Common myeloid progenitor, CD34-positive (primary cell): ENCODE data around the gene PDCD7.

Experiments used
- CTCF ChIA-PET: fragments of 350-600 bp; sonication (Branson Sonifier 250); formaldehyde crosslinking; loops from one replicate; lab custom pipeline; 2021; ENCODE audit warnings: antibody characterized with exemption; lab: Charles Lee
- POLR2A ChIA-PET: fragments of 350-600 bp; sonication (Branson Sonifier 250); formaldehyde crosslinking; loops from one replicate; lab custom pipeline; 2021; ENCODE audit warnings: antibody characterized with exemption; lab: Charles Lee
- DNase-seq, 3 donors: peaks; one replicate each; pipeline versions ENCODE4 v3.0.0 to v3.0.0-alpha.2; 2013
- H3K27ac ChIP-seq, 2 experiments: 1 replicate in 1 of 2; 2 replicates in 1 of 2; pipeline ENCODE4 v1.7.0; 2013; ENCODE audit warnings: inconsistent platforms in 2 of 2, low read length in 2 of 2, mild to moderate bottlenecking in 2 of 2, low read depth in 1 of 2, moderate library complexity in 1 of 2; ENCODE audit not compliant: severe bottlenecking in 2 of 2, insufficient read depth in 1 of 2, poor library complexity in 1 of 2
- H3K27me3 ChIP-seq, 5 experiments: replicated peaks in 2 of 5; 1 replicate in 3 of 5; 2 replicates in 2 of 5; pipeline versions ENCODE4 v1.6.1 to v1.7.0; 2013; ENCODE audit warnings: low read length in 4 of 5, mild to moderate bottlenecking in 2 of 5, moderate library complexity in 2 of 5, inconsistent platforms in 1 of 5; ENCODE audit not compliant: insufficient read depth in 5 of 5, control insufficient read depth in 4 of 5
- H3K36me3 ChIP-seq, 4 experiments: 1 replicate in 2 of 4; 2 replicates in 2 of 4; pipeline versions ENCODE4 v1.6.1 to v1.7.0; 2013; ENCODE audit warnings: low read length in 3 of 4, control low read depth in 1 of 4, mild to moderate bottlenecking in 1 of 4; ENCODE audit not compliant: control insufficient read depth in 4 of 4, insufficient read depth in 4 of 4
- H3K4me1 ChIP-seq, 4 experiments: 1 replicate in 3 of 4; 2 replicates in 1 of 4; pipeline versions ENCODE4 v1.6.1 to v1.7.1; 2013; ENCODE audit warnings: low read length in 3 of 4, mild to moderate bottlenecking in 3 of 4, control low read depth in 1 of 4, inconsistent platforms in 1 of 4, moderate library complexity in 1 of 4; ENCODE audit not compliant: control insufficient read depth in 4 of 4, insufficient read depth in 4 of 4; ENCODE audit errors: control extremely low read depth in 1 of 4
- H3K4me3 ChIP-seq, 7 experiments: 1 replicate in 4 of 7; 2 replicates in 3 of 7; pipeline versions ENCODE4 v1.5.1 to v1.7.0; 2013; ENCODE audit warnings: mild to moderate bottlenecking in 7 of 7, low read length in 6 of 7, moderate library complexity in 6 of 7, inconsistent platforms in 2 of 7, low read depth in 2 of 7, control low read depth in 1 of 7; ENCODE audit not compliant: insufficient read depth in 4 of 7, control insufficient read depth in 1 of 7; ENCODE audit errors: extremely low read depth in 1 of 7
- H3K9me3 ChIP-seq, 5 experiments: 1 replicate in 4 of 5; 2 replicates in 1 of 5; pipeline versions ENCODE4 v1.6.1 to v1.7.1; 2013; ENCODE audit warnings: low read length in 4 of 5, mild to moderate bottlenecking in 2 of 5, inconsistent platforms in 1 of 5, low read depth in 1 of 5, moderate library complexity in 1 of 5; ENCODE audit not compliant: control insufficient read depth in 4 of 5, insufficient read depth in 2 of 5; ENCODE audit errors: control extremely low read depth in 1 of 5
- WGBS: methylation state at CpG from one replicate; pipeline ENCODE4 v1.1.5; 2013; ENCODE audit not compliant: insufficient coverage; 5-methylcytosine and 5-hydroxymethylcytosine counted together

PDCD7 gene

DNA sequence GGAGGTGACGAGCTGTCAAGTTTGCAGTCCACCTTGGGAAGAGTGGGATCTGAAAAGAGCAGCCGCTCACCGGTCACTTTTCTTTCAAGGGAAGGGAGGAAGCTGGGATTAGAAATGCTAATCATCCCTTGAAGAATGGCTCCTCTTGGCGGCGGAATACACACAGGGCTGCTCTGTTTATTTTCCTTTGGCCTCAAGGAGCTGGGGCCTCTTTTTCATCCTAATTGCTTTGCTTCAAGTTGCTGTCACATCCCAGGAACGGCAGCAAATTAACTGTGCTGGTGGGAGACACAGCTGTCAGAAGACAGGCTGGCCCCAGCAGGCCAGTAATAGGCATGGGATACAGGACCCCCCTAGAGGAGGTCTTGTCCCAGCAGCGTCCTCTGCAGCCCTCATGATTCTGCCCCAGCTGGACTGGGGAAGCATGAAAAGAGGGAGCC, 50.3 kb downstream of the PDCD7 start:
- H3K4me1 ChIP-seq = peaks cover 0 to 18% (median 10%) of the 10 kb centered on the region in 4 experiments
- ChIA-PET CTCF (interaction anchor here (0.7 to 17.2 kb wide), 9 partner anchors 9 to 49 kb away, joined by 3 to 282 read pairs (median 5); partner anchors contain the start of gene UBAP1L), POLR2A (no interaction called here)
- peaks cover 0 to 8% (median 0%) of the 10 kb centered on the region in 5 experiments for H3K27me3 ChIP-seq
- H3K36me3 ChIP-seq = no peaks in the 10 kb centered on the region
- no peak overlapping the region for H3K27ac ChIP-seq
- no peak for DNase-seq
- no peaks in the 10 kb centered on the region for H3K9me3 ChIP-seq
- no peak overlapping the region for H3K4me3 ChIP-seq
- 90% methylated on average over 7 of the region's 7 CpGs for WGBS

DNA sequence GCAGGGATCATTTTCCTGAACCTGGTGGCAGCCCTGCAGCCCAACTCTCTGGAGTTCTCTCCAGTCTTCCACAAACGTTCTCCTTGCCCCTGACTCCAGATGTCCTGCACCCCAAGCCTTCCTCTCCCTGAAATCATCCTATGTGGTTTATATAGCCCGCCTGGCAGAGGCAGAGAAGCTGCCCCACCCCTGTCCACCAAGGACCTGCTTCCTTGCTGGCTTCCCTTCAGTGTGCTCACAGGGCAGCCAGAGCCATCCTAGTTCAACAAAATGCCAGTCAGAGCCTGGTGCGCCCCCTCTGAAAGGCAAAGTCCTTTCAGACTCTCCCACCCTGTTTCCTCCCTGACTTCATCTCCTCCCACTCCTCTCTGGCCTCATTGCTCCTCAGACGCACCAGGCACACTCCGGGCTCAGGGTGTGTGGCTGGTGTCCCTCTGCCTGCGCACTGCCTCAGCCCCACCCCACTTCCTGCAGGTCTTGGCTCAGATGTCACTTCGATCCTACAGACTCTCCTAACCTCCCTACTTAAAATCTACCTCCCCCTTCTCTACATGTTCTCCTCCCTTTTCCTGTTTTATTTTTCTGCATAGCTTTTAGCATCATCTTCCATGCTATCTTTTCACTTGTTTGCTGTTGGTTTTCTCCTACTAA, 51.2 kb downstream of the PDCD7 start:
- CTCF ChIA-PET = interaction anchor here (0.7 to 17.2 kb wide), 8 partner anchors 10 to 49 kb away, joined by 3 to 282 read pairs (median 6); partner anchors contain the start of gene UBAP1L
- no peaks in the 10 kb centered on the region for H3K36me3 ChIP-seq
- WGBS = 5% methylated on average over 7 of the region's 7 CpGs
- H3K27ac ChIP-seq = no peak overlapping the region
- POLR2A ChIA-PET = no interaction called here
- peak overlapping the region in 1 of 7 experiments; percentile 3 for H3K4me3 ChIP-seq
- peaks cover 0 to 8% (median 0%) of the 10 kb centered on the region in 5 experiments for H3K27me3 ChIP-seq
- peaks cover 0 to 25% (median 16%) of the 10 kb centered on the region in 4 experiments for H3K4me1 ChIP-seq
- H3K9me3 ChIP-seq = no peaks in the 10 kb centered on the region
- peak in 1 of 3 donors; percentile 32 for DNase-seq

DNA sequence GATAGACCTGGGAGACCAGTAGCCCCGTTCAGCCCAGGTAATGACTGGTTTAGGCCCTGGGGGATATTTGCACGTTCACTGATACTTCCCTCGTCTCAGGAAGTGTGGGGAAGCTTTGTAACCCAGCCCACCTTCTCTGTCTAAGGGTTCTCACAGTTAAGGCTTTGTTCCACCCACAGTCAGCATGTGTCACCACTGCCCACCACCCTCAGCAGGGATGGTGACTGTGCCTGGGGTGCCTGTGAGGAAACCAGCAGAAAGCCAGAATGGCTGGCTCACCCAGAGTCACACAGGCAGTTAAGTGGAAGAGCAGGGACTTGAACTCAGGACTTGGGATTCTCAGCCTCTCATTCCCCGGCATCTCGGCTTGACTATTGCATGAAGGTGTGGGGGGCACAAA, 51.9 kb downstream of the PDCD7 start:
- Histone ChIP-seq H3K4me1 (peaks cover 0 to 27% (median 22%) of the 10 kb centered on the region in 4 experiments), H3K9me3 (no peaks in the 10 kb centered on the region), H3K36me3 (no peaks in the 10 kb centered on the region), H3K27me3 (peaks cover 0 to 8% (median 0%) of the 10 kb centered on the region in 5 experiments), H3K27ac (no peak overlapping the region), H3K4me3 (no peak overlapping the region)
- ChIA-PET POLR2A (no interaction called here), CTCF (interaction anchor here (1.0 to 17.2 kb wide), 6 partner anchors 10 to 48 kb away, joined by 3 to 282 read pairs (median 10); partner anchors contain the start of gene RASL12)
- peak in 1 of 3 donors; percentile 32 for DNase-seq
- 78% methylated on average over 5 of the region's 5 CpGs for WGBS

DNA sequence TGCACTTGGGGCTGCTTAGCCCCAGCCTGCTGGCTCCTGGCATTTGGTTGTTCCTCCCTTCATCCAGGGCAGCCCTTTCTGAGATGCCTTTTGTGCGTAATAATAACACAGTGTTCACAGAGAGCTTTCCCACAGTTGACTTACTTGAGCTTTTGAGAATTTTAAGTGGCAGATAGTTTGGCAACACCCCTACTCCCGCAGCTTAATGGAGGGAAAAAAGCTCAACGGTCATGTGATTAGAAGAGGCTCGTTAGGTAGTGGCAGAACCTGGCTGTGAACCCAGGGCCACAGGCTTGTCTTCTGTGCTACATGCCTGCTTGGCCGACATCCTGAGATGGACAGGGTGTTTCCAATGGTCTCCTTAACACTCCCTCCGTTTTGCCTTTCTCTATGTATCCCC, 52.3 kb downstream of the PDCD7 start:
- WGBS = 86% methylated on average over 5 of the region's 6 CpGs
- no peak for DNase-seq
- ChIA-PET CTCF (interaction anchor here (3.0 to 17.2 kb wide), 3 partner anchors 14 to 47 kb away, joined by 11 to 282 read pairs (median 37); partner anchors contain the start of gene RASL12), POLR2A (interaction anchor here (0.6 kb wide), 1 partner anchor 223 kb away, joined by 3 read pairs; the partner anchor contains the start of gene RNU5B-1)
- no peak overlapping the region for H3K4me3 ChIP-seq
- no peaks in the 10 kb centered on the region for H3K9me3 ChIP-seq
- no peak overlapping the region for H3K27ac ChIP-seq
- H3K36me3 ChIP-seq = no peaks in the 10 kb centered on the region
- peaks cover 0 to 8% (median 0%) of the 10 kb centered on the region in 5 experiments for H3K27me3 ChIP-seq
- peaks cover 0 to 32% (median 27%) of the 10 kb centered on the region in 4 experiments for H3K4me1 ChIP-seq

DNA sequence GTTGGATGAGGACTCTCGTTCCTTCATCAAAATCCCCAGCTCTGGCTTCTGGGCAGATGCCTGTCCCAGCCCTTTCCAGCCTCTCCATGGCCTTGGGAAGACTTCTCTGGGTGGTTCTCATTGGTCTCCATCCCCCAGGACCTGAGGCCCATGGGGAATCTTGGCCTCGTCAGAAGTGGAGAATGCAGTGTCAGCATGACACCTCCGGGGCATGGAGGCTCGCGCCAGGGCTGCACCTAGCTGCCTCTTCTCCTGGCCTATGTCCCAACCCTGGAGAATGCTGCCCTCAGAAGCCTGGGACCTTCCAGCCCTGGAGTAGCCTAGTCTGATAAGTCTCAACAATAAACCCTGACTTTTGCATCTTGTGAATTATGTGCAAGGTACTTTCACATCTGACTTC, 54.0 kb downstream of the PDCD7 start:
- Histone ChIP-seq H3K27ac (no peak overlapping the region), H3K4me3 (no peak overlapping the region), H3K27me3 (peaks cover 0 to 5% (median 0%) of the 10 kb centered on the region in 5 experiments), H3K9me3 (no peaks in the 10 kb centered on the region), H3K36me3 (no peaks in the 10 kb centered on the region), H3K4me1 (peaks cover 0 to 34% (median 29%) of the 10 kb centered on the region in 4 experiments)
- DNase-seq = no peak
- POLR2A ChIA-PET = no interaction called here
- CTCF ChIA-PET = interaction anchor here (0.9 to 17.2 kb wide), 6 partner anchors 12 to 47 kb away, joined by 3 to 282 read pairs (median 30); partner anchors contain the start of gene RASL12
- 98% methylated on average over 5 of the region's 5 CpGs for WGBS

DNA sequence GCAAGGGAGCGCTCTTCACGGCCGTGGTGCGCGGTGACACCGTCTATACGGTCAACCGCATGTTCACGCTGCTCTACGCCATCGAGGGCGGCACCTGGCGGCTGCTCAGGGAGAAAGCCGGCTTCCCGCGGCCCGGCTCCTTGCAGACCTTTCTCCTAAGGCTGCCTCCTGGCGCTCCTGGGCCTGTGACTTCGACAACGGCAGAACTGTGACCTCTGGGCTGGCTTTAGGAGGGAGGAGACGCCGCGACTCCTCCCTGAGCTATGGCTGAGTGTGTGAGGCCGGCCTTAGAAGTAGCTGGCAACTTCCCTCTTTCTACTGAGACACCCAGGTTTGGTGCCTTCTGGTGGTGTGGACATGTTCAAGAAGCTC, 55.6 kb downstream of the PDCD7 start:
- H3K27me3 ChIP-seq = peaks cover 0 to 4% (median 0%) of the 10 kb centered on the region in 5 experiments
- CTCF ChIA-PET = interaction anchor here (0.6 to 17.2 kb wide), 13 partner anchors 9 to 345 kb away, joined by 3 to 282 read pairs (median 5); partner anchors contain the start of gene RASL12
- H3K9me3 ChIP-seq = no peaks in the 10 kb centered on the region
- H3K4me3 ChIP-seq = peak overlapping the region in 1 of 7 experiments; percentile 10
- POLR2A ChIA-PET = no interaction called here
- H3K4me1 ChIP-seq = peaks cover 0 to 33% (median 29%) of the 10 kb centered on the region in 4 experiments
- no peaks in the 10 kb centered on the region for H3K36me3 ChIP-seq
- DNase-seq = peak; percentile 74 to 86 (median 85)
- WGBS = 19% methylated on average over 18 of the region's 24 CpGs
- no peak overlapping the region for H3K27ac ChIP-seq
